Measurements from ENCODE around the gene VOPP1. TPM values are rescaled to one million over a fixed set of nuclear protein-coding genes. Genes with fewer than 3 reads are reported as not detected.

The VOPP1 gene
- total RNA-seq, 1 donor from 2014 or later: 23.7 TPM

DNA sequence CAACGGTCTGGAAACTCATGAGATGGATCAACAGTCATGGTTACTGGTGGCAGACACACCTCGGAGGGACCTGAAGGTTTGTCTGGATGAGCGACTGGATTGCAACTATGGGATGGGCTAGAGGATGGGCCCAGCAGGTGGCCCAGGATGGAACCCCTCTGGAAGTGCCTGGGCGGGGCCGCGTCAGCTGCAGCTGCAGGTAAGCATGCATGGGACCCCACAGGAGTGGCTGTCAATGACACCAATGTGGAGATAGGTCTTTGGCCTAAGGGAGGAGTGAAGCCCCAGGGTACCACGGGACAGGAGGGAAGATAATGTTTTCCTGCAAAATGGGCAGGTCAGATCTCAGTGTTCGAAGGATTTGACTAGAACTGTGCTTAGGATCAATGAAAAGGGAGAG lies 103.8 kb downstream of the VOPP1 start:
- H3K27me3 ChIP-seq (ENCODE audit: low read depth): no peaks in the 10 kb centered on the region
- no peak for DNase-seq
- TF ChIP-seq, protein P1, sequence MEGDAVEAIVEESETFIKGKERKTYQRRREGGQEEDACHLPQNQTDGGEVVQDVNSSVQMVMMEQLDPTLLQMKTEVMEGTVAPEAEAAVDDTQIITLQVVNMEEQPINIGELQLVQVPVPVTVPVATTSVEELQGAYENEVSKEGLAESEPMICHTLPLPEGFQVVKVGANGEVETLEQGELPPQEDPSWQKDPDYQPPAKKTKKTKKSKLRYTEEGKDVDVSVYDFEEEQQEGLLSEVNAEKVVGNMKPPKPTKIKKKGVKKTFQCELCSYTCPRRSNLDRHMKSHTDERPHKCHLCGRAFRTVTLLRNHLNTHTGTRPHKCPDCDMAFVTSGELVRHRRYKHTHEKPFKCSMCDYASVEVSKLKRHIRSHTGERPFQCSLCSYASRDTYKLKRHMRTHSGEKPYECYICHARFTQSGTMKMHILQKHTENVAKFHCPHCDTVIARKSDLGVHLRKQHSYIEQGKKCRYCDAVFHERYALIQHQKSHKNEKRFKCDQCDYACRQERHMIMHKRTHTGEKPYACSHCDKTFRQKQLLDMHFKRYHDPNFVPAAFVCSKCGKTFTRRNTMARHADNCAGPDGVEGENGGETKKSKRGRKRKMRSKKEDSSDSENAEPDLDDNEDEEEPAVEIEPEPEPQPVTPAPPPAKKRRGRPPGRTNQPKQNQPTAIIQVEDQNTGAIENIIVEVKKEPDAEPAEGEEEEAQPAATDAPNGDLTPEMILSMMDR (IDR thresholded peaks at IDR 0.05; ENCODE audit: borderline replicate concordance): no peak
- H3K9me3 ChIP-seq (replicated peaks): no peaks in the 10 kb centered on the region
- H3K36me3 ChIP-seq: peaks cover 32% of the 10 kb centered on the region
- H3K4me3 ChIP-seq: no peak overlapping the region
- intact Hi-C loops (cut with micrococcal nuclease): no loop called here
- H3K4me1 ChIP-seq: peaks cover 3% of the 10 kb centered on the region
- H3K27ac ChIP-seq (replicated peaks): no peak overlapping the region

DNA sequence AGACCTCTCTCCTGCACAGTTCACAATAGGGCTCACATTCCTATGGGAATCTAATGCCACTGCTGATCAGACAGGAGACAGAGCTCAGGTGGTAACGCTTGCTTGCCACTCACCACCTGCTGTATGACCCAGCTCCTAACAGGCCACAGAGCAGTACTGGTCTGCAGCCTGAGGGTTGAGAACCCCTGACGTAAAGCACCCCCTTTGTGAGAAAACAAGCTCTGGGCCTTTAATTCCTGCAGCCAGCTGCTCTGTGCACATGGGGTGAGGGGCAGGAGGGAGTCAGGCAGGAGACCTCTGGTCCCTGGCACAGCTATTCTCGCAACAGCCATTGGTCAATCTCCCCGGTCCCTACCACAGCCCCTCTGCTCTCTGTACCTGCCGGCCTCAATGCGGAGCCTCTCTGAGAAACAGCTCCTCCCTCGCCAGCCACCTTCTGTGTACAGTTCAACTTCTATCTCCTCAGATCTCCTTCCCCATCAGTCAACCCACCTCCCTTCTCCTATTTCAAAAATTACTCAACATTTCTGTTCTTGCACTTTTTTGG lies 105.2 kb downstream of the VOPP1 start:
- Histone ChIP-seq H3K4me3 (no peak overlapping the region), H3K27me3 (ENCODE audit: low read depth) (no peaks in the 10 kb centered on the region), H3K27ac (replicated peaks) (no peak overlapping the region), H3K36me3 (peaks cover 26% of the 10 kb centered on the region), H3K9me3 (replicated peaks) (no peaks in the 10 kb centered on the region), H3K4me1 (peaks cover 3% of the 10 kb centered on the region)
- DNase-seq: no peak
- intact Hi-C loops (cut with micrococcal nuclease): no loop called here
- TF ChIP-seq, protein P1 (IDR thresholded peaks at IDR 0.05; ENCODE audit: borderline replicate concordance): no peak

DNA sequence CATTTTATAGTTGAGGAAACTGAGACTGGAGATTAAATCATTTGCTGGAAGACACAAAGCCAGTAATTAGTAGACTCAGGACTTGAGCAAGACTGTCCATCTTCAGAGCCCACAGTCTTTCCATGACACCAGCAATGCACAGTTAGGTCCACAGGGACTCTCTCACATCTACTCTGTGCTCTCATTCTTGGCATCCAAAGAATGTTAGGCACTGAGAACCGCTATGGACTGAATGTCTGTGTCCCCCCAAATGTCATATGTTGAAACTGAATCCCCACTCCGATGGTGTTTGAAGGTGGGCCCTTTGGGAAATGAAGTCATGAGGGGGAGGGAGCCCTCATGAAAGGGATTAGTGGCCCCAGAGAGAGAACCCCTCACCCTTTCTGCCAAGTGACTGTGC lies 106.6 kb downstream of the VOPP1 start:
- Histone ChIP-seq H3K9me3 (replicated peaks) (no peaks in the 10 kb centered on the region), H3K27me3 (ENCODE audit: low read depth) (no peaks in the 10 kb centered on the region), H3K36me3 (peaks cover 23% of the 10 kb centered on the region), H3K4me1 (peaks cover 3% of the 10 kb centered on the region), H3K4me3 (no peak overlapping the region), H3K27ac (replicated peaks) (no peak overlapping the region)
- TF ChIP-seq, protein P1 (IDR thresholded peaks at IDR 0.05; ENCODE audit: borderline replicate concordance): no peak
- no peak for DNase-seq
- intact Hi-C loops (cut with micrococcal nuclease): no loop called here

DNA sequence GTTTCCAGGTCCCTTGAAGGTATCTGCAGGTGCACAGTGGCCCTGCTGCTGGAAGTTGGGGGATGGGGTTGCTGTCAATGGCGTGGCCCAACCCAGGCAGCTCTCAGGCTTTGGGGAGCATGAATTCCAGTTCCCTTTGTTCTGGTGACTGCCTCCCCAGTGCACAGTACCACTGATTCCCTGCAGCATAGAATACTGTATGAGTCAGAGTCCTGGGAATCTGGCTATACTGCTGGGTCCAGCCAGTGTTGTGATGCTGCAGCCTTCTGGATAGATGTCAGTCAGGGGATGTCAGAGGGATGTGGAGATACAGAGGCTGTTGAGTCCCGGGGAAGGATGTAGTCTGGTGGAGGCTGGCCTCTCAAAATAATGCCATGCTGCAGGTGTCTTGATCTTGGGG lies 107.9 kb downstream of the VOPP1 start:
- Histone ChIP-seq H3K4me1 (no peaks in the 10 kb centered on the region), H3K36me3 (peaks cover 23% of the 10 kb centered on the region), H3K27me3 (ENCODE audit: low read depth) (no peaks in the 10 kb centered on the region), H3K9me3 (replicated peaks) (peaks cover 7% of the 10 kb centered on the region), H3K27ac (replicated peaks) (no peak overlapping the region), H3K4me3 (no peak overlapping the region)
- no peak for DNase-seq
- intact Hi-C loops (cut with micrococcal nuclease): no loop called here
- TF ChIP-seq, protein P1 (IDR thresholded peaks at IDR 0.05; ENCODE audit: borderline replicate concordance): no peak

DNA sequence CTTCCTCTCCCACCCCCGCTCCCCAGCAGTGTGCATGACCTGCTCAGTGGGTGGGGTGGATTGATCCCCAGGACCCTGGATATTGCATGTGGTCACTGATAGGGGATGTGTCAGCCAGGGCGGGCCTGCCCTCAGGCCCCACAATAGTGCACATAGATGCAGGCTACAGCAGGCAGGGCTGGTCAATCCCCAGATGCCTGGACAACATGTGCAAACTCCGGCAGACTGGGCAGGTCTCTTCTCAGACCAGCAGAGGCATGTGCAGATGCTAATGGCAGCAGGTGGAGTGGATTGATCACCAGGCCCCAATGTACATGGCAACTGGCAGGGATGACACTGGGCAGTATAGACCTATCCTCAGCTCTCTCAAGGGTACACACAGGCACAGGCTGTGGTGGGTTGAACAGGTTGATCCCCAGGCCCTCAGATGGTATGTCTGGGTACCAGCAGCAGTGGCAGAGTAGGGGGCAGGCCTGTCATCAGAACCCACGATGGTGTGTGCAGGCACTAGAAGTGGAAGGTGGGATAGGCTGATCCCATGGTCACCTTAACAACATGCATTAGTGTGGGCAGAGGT lies 108.5 kb downstream of the VOPP1 start:
- Histone ChIP-seq H3K4me1 (no peaks in the 10 kb centered on the region), H3K9me3 (replicated peaks) (peaks cover 14% of the 10 kb centered on the region), H3K27me3 (ENCODE audit: low read depth) (no peaks in the 10 kb centered on the region), H3K4me3 (no peak overlapping the region), H3K27ac (replicated peaks) (no peak overlapping the region), H3K36me3 (peaks cover 23% of the 10 kb centered on the region)
- intact Hi-C loops (cut with micrococcal nuclease): no loop called here
- no peak for DNase-seq
- TF ChIP-seq, protein P1 (IDR thresholded peaks at IDR 0.05; ENCODE audit: borderline replicate concordance): no peak

All from left ventricle myocardium inferior (tissue), 1 donor.